ENCODE results near the gene PTPRO. TPM values are rescaled to one million over a fixed set of nuclear protein-coding genes. Genes with fewer than 3 reads are reported as not detected.

Gene PTPRO
- total RNA-seq, 1 experiment from 2014 or later: 2.8 TPM

GRCh38 chr12:15320881-15321280 is 1.4 kb upstream of the PTPRO start:
- Histone ChIP-seq H3K27me3 (replicated peaks; ENCODE audit: insufficient read depth, low read depth, low read length, poor library complexity) (peaks cover 6% of the 10 kb centered on the region), H3K4me3 (ENCODE audit: low read depth, low read length, poor library complexity, severe bottlenecking) (no peak overlapping the region), H3K36me3 (ENCODE audit: insufficient read depth, low read length, poor library complexity, severe bottlenecking) (no peaks in the 10 kb centered on the region), H3K4me1 (ENCODE audit: insufficient read depth, low read length, poor library complexity, severe bottlenecking) (no peaks in the 10 kb centered on the region), H3K27ac (ENCODE audit: low read depth, low read length, poor library complexity, severe bottlenecking) (no peak overlapping the region), H3K9me3 (ENCODE audit: low read depth, low read length, poor library complexity, severe bottlenecking) (no peaks in the 10 kb centered on the region)
- BruUV-seq (replicated peaks): no TSS peak
- ChIA-PET POLR2A (ENCODE audit: low non-redundant PET) (no interaction called here), CTCF (no interaction called here)
- intact Hi-C loops (cut with micrococcal nuclease; ENCODE audit: unreplicated experiment): no loop called here
- no peak for DNase-seq (ENCODE audit: low spot score)
- TF ChIP-seq EZH2 (IDR thresholded peaks at IDR 0.05; ENCODE audit: borderline replicate concordance, low read depth, low read length, poor library complexity, severe bottlenecking) (no peak), CTCF (conservative IDR thresholded peaks at IDR 0.05; ENCODE audit: low read depth, low read length) (no peak)

GRCh38 chr12:15323480-15323879 is 1.2 kb downstream of the PTPRO start:
- TF ChIP-seq EZH2 (IDR thresholded peaks at IDR 0.05; ENCODE audit: borderline replicate concordance, low read depth, low read length, poor library complexity, severe bottlenecking) (no peak), CTCF (conservative IDR thresholded peaks at IDR 0.05; ENCODE audit: low read depth, low read length) (no peak)
- no peak for DNase-seq (ENCODE audit: low spot score)
- no TSS peak for BruUV-seq (replicated peaks)
- Histone ChIP-seq H3K36me3 (ENCODE audit: insufficient read depth, low read length, poor library complexity, severe bottlenecking) (no peaks in the 10 kb centered on the region), H3K4me3 (ENCODE audit: low read depth, low read length, poor library complexity, severe bottlenecking) (peak overlapping the region; percentile 57), H3K27ac (ENCODE audit: low read depth, low read length, poor library complexity, severe bottlenecking) (no peak overlapping the region), H3K27me3 (replicated peaks; ENCODE audit: insufficient read depth, low read depth, low read length, poor library complexity) (peaks cover 14% of the 10 kb centered on the region), H3K4me1 (ENCODE audit: insufficient read depth, low read length, poor library complexity, severe bottlenecking) (no peaks in the 10 kb centered on the region), H3K9me3 (ENCODE audit: low read depth, low read length, poor library complexity, severe bottlenecking) (no peaks in the 10 kb centered on the region)
- intact Hi-C loops (cut with micrococcal nuclease; ENCODE audit: unreplicated experiment): no loop called here
- CTCF ChIA-PET: no interaction called here
- POLR2A ChIA-PET (ENCODE audit: low non-redundant PET): interaction anchor here (0.7 kb wide), 1 partner anchor 989 kb away, joined by 4 read pairs; no protein-coding TSS in a partner anchor

- intact Hi-C loops (cut with micrococcal nuclease; ENCODE audit: unreplicated experiment): no loop called here
- DNase-seq (ENCODE audit: low spot score): no peak
Observed at GRCh38 chr12:15329891-15330290, 7.6 kb downstream of the PTPRO start.

More at GRCh38 chr12:15329891-15330290, 7.6 kb downstream of the PTPRO start:
- peaks cover 8% of the 10 kb centered on the region for H3K27me3 ChIP-seq (replicated peaks; ENCODE audit: insufficient read depth, low read depth, low read length, poor library complexity)
- ChIA-PET POLR2A (ENCODE audit: low non-redundant PET) (no interaction called here), CTCF (no interaction called here)
- H3K36me3 ChIP-seq (ENCODE audit: insufficient read depth, low read length, poor library complexity, severe bottlenecking): no peaks in the 10 kb centered on the region
- H3K4me1 ChIP-seq (ENCODE audit: insufficient read depth, low read length, poor library complexity, severe bottlenecking): no peaks in the 10 kb centered on the region
- no peak for TF ChIP-seq CTCF (conservative IDR thresholded peaks at IDR 0.05; ENCODE audit: low read depth, low read length)
- TF ChIP-seq EZH2 (IDR thresholded peaks at IDR 0.05; ENCODE audit: borderline replicate concordance, low read depth, low read length, poor library complexity, severe bottlenecking): no peak
- no peaks in the 10 kb centered on the region for H3K9me3 ChIP-seq (ENCODE audit: low read depth, low read length, poor library complexity, severe bottlenecking)
- H3K4me3 ChIP-seq (ENCODE audit: low read depth, low read length, poor library complexity, severe bottlenecking): no peak overlapping the region
- BruUV-seq (replicated peaks): no TSS peak
- H3K27ac ChIP-seq (ENCODE audit: low read depth, low read length, poor library complexity, severe bottlenecking): no peak overlapping the region

Data from A673 (cell line).